Caco-2 (cell line): ENCODE measurements around the gene DCTN2. TPM values are rescaled to one million over a fixed set of nuclear protein-coding genes. Genes with fewer than 3 reads are reported as not detected.

Experiments used
- BruUV-seq: library from RNA; stranded (reverse); fragments of 400-500 nt; replicated peaks from 2 replicates; lab custom pipeline; 2021; lab: Mats Ljungman, UMichigan
- CTCF ChIA-PET: fragments of 300-600 bp; sonication (Branson Sonifier 250); formaldehyde crosslinking; loops from one replicate; lab custom pipeline; 2022; ENCODE audit warnings: antibody characterized with exemption; lab: Charles Lee
- POLR2A ChIA-PET: fragments of 300-600 bp; sonication (Branson Sonifier 250); formaldehyde crosslinking; loops from one replicate; lab custom pipeline; 2022; ENCODE audit warnings: antibody characterized with exemption; lab: Charles Lee
- DNase-seq, 2 experiments: peaks; one replicate each; pipeline versions ENCODE4 v3.0.0 to v3.0.0-alpha.2; 2020 to 2022
- H3K27me3 ChIP-seq: replicated peaks from 2 replicates; pipeline ENCODE4 v1.6.0; 2011; ENCODE audit warnings: low read length; ENCODE audit not compliant: control insufficient read depth, insufficient read depth
- H3K36me3 ChIP-seq: 2 replicates; pipeline ENCODE4 v1.5.1; 2011; ENCODE audit warnings: low read length; ENCODE audit not compliant: control insufficient read depth, insufficient read depth
- H3K4me1 ChIP-seq: fragments of 250-450 bp; sonication (Bioruptor Pico); 2 replicates; pipeline ENCODE4 v1.5.1; 2020; ENCODE audit warnings: mild to moderate bottlenecking
- H3K4me3 ChIP-seq: 2 replicates; pipeline ENCODE4 v1.5.1; 2011; ENCODE audit warnings: low read depth, mild to moderate bottlenecking, control low read depth, low read length
- H3K9me3 ChIP-seq: fragments of 250-450 bp; sonication (Bioruptor Pico); 2 replicates; pipeline ENCODE4 v1.5.1; 2020; ENCODE audit warnings: mild to moderate bottlenecking, moderate library complexity
- H3K27ac Mint-ChIP-seq: one replicate; pipeline ENCODE4 v1.8.0; 2022; ENCODE audit warnings: mixed read lengths; ENCODE audit not compliant: unreplicated experiment
- H3K27me3 Mint-ChIP-seq: one replicate; pipeline ENCODE4 v1.8.0; 2022; ENCODE audit warnings: mixed read lengths; ENCODE audit not compliant: insufficient read depth, unreplicated experiment
- H3K36me3 Mint-ChIP-seq: one replicate; pipeline ENCODE4 v1.8.0; 2022; ENCODE audit warnings: mild to moderate bottlenecking, mixed read lengths; ENCODE audit not compliant: insufficient read depth, unreplicated experiment
- H3K4me1 Mint-ChIP-seq: one replicate; pipeline ENCODE4 v1.8.0; 2022; ENCODE audit warnings: low read depth, mixed read lengths; ENCODE audit not compliant: unreplicated experiment
- H3K4me3 Mint-ChIP-seq: one replicate; pipeline ENCODE4 v1.8.0; 2022; ENCODE audit warnings: mild to moderate bottlenecking, moderate library complexity, mixed read lengths; ENCODE audit not compliant: unreplicated experiment
- H3K9me3 Mint-ChIP-seq: one replicate; pipeline ENCODE4 v1.8.0; 2022; ENCODE audit warnings: mixed read lengths; ENCODE audit not compliant: unreplicated experiment
- intact Hi-C: fragments of 100-400 bp; cut with micrococcal nuclease; formaldehyde crosslinking; loops from one replicate; pipeline ENCODE4 v1.10.0; 2022; ENCODE audit not compliant: unreplicated experiment
- microRNA-seq: library from miRNA; unstranded; fragments of <30 nt; microRNA quantifications from one replicate; pipeline ENCODE4 v1.2.0, GENCODE V29; 2022
- total RNA-seq: library from RNA; stranded (reverse); gene quantifications from 2 replicates; pipeline ENCODE4 v1.2.3, GENCODE V29; 2022
- TF ChIP-seq, protein P1 (sequence below), 2 experiments: fragments of 200-600 bp in 1 of 2; IDR thresholded peaks; 1 replicate in 1 of 2; 2 replicates in 1 of 2; pipeline versions ENCODE4 v1.5.1 to v1.8.0; 2011 to 2022; ENCODE audit warnings: antibody characterized with exemption in 1 of 2, control low read depth in 1 of 2, inconsistent platforms in 1 of 2, low read depth in 1 of 2, low read length in 1 of 2, mild to moderate bottlenecking in 1 of 2, moderate library complexity in 1 of 2; ENCODE audit not compliant: insufficient read depth in 1 of 2, severe bottlenecking in 1 of 2, unreplicated experiment in 1 of 2

Gene DCTN2
- total RNA-seq, 1 experiment from 2014 or later, result 94.4 TPM

DNA sequence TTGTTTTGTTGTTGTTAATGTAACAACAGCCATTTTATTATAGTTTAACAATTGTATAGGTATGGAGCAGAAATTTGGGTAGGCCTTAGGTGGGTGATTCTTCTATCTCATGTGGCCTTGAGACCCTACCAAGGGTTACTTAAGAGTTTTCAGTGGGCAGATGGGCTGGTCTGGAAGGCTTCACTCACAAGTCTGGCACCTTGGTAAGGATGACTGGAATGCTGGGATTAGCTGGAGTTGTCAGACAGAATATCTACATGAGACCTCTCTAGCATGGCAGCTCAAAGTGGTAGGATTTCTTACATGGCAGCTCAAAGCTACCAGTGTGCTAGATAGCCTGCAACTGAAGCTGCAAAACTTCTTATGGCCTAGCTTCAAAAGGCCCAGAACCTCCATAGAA lies 61.3 kb downstream of the DCTN2 start:
- intact Hi-C loops, result no loop called here
- Mint-ChIP-seq H3K27me3 (peaks cover 9% of the 10 kb centered on the region), H3K27ac (no peak overlapping the region), H3K36me3 (peaks cover 27% of the 10 kb centered on the region), H3K4me1 (peaks cover 19% of the 10 kb centered on the region), H3K4me3 (no peak overlapping the region), H3K9me3 (no peaks in the 10 kb centered on the region)
- H3K27me3 ChIP-seq, result no peaks in the 10 kb centered on the region
- ChIA-PET POLR2A (no interaction called here), CTCF (interaction anchor here (0.6 kb wide), 1 partner anchor 392 kb away, joined by 4 read pairs; no protein-coding TSS in a partner anchor)
- H3K4me3 ChIP-seq, result no peak overlapping the region
- no peaks in the 10 kb centered on the region for H3K9me3 ChIP-seq
- H3K36me3 ChIP-seq, result peaks cover 6% of the 10 kb centered on the region
- no peak for DNase-seq
- no TSS peak for BruUV-seq
- TF ChIP-seq, protein P1, sequence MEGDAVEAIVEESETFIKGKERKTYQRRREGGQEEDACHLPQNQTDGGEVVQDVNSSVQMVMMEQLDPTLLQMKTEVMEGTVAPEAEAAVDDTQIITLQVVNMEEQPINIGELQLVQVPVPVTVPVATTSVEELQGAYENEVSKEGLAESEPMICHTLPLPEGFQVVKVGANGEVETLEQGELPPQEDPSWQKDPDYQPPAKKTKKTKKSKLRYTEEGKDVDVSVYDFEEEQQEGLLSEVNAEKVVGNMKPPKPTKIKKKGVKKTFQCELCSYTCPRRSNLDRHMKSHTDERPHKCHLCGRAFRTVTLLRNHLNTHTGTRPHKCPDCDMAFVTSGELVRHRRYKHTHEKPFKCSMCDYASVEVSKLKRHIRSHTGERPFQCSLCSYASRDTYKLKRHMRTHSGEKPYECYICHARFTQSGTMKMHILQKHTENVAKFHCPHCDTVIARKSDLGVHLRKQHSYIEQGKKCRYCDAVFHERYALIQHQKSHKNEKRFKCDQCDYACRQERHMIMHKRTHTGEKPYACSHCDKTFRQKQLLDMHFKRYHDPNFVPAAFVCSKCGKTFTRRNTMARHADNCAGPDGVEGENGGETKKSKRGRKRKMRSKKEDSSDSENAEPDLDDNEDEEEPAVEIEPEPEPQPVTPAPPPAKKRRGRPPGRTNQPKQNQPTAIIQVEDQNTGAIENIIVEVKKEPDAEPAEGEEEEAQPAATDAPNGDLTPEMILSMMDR (IDR thresholded peaks at IDR 0.05; ENCODE audit: insufficient read depth in 1 of 2, low read depth in 1 of 2, low read length in 1 of 2, severe bottlenecking in 1 of 2, unreplicated experiment in 1 of 2), result no peak
- 0 out of 2 replicates have a peak, but pooled peaks cover 7% of the 10 kb centered on the region for H3K4me1 ChIP-seq

DNA sequence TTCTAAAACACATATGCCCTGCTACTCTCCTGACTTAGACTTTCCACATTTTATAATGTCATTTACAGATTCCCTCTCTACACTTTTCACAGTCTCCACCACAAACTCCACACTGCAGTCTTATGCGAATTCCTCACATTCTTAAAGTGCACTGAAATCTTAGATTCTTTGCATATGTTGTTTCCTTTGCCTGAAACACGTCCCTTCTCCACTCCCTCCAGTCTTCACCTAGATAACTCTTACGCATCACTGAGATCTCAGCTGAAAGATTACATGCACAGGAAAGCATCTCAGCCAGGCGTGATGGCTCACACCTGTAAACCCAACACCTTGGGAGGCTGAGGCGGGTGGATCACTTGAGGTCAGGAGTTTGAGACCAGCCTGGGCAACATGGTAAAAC lies 63.5 kb downstream of the DCTN2 start:
- Histone ChIP-seq H3K36me3 (no peaks in the 10 kb centered on the region), H3K27me3 (no peaks in the 10 kb centered on the region), H3K4me1 (no peaks in the 10 kb centered on the region), H3K4me3 (no peak overlapping the region), H3K9me3 (no peaks in the 10 kb centered on the region)
- intact Hi-C loops, result no loop called here
- BruUV-seq, result no TSS peak
- Mint-ChIP-seq H3K4me3 (no peak overlapping the region), H3K27me3 (peaks cover 16% of the 10 kb centered on the region), H3K9me3 (no peaks in the 10 kb centered on the region), H3K4me1 (peaks cover 11% of the 10 kb centered on the region), H3K36me3 (peaks cover 8% of the 10 kb centered on the region), H3K27ac (peak overlapping the region; percentile 1)
- no peak for DNase-seq
- ChIA-PET CTCF (interaction anchor here (0.6 kb wide), 1 partner anchor 82 kb away, joined by 6 read pairs; no protein-coding TSS in a partner anchor), POLR2A (no interaction called here)
- TF ChIP-seq, protein P1 (IDR thresholded peaks at IDR 0.05; ENCODE audit: insufficient read depth in 1 of 2, low read depth in 1 of 2, low read length in 1 of 2, severe bottlenecking in 1 of 2, unreplicated experiment in 1 of 2), result no peak

DNA sequence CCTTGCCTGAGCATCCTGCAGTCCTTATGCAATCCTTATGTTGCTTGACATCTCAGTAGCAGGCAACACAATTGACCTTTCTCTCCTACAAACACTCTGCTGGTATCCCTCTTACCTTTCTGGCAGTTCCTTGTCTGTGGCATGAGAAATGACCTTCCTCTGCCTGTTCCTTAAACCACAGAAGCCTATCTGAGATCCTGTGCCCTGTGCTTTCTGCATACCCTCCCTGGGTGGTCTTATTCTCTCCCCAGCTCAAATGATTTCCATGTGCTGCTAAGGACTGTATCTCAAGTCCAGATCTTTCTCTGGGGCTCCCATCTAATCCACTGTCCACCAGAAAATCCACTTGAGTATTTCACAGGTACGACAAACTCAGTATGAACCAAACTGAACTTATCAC lies 65.3 kb downstream of the DCTN2 start:
- TF ChIP-seq, protein P1 (IDR thresholded peaks at IDR 0.05; ENCODE audit: insufficient read depth in 1 of 2, low read depth in 1 of 2, low read length in 1 of 2, severe bottlenecking in 1 of 2, unreplicated experiment in 1 of 2), result no peak
- Histone ChIP-seq H3K4me1 (no peaks in the 10 kb centered on the region), H3K36me3 (no peaks in the 10 kb centered on the region), H3K27me3 (no peaks in the 10 kb centered on the region), H3K4me3 (no peak overlapping the region), H3K9me3 (no peaks in the 10 kb centered on the region)
- DNase-seq, result no peak
- Mint-ChIP-seq H3K4me3 (no peak overlapping the region), H3K9me3 (no peaks in the 10 kb centered on the region), H3K4me1 (peaks cover 11% of the 10 kb centered on the region), H3K36me3 (no peaks in the 10 kb centered on the region), H3K27ac (no peak overlapping the region), H3K27me3 (peaks cover 16% of the 10 kb centered on the region)
- intact Hi-C loops, result no loop called here
- BruUV-seq, result no TSS peak
- CTCF ChIA-PET, result interaction anchor here (0.9 to 1.2 kb wide), 2 partner anchors 23 to 269 kb away, joined by 3 read pairs; no protein-coding TSS in a partner anchor
- POLR2A ChIA-PET, result no interaction called here

Small RNA genes within 50 kb of the gene (microRNA-seq; reads per million reads assigned to microRNA genes)
- gene MIR616 (1.3 reads per million), gene MIR6758 (0.56 reads per million)

Other genes starting within 250 kb of the DCTN2 start
- gene R3HDM2, start 116.1 kb downstream of the DCTN2 start, total RNA-seq, result 33.7 and 36.2 TPM in 2 replicates
- gene INHBC, start 112.4 kb downstream of the DCTN2 start, total RNA-seq, result not detected in 2 replicates
- 9.1 and 13.9 TPM in 2 replicates for gene INHBE, start 91.9 kb downstream of the DCTN2 start, total RNA-seq
- gene GLI1, start 87.4 kb downstream of the DCTN2 start, total RNA-seq, result 0.48 and 0.53 TPM in 2 replicates
- gene ARHGAP9, start 67.3 kb downstream of the DCTN2 start, total RNA-seq, result 0.75 and 1.8 TPM in 2 replicates
- 515 and 583 TPM in 2 replicates for gene MARS1, start 59.1 kb downstream of the DCTN2 start, total RNA-seq
- gene DDIT3, start 26.7 kb downstream of the DCTN2 start, total RNA-seq, result 62.7 and 79.2 TPM in 2 replicates
- 82.2 and 105 TPM in 2 replicates for gene MBD6, start 24.4 kb downstream of the DCTN2 start, total RNA-seq
- 0.05 TPM in 1 of 2 replicates, not detected in the other for gene KIF5A, start 2.9 kb upstream of the DCTN2 start, total RNA-seq
- 42.0 and 48.0 TPM in 2 replicates for gene PIP4K2C, start 44.0 kb upstream of the DCTN2 start, total RNA-seq
- 17.4 and 20.4 TPM in 2 replicates for gene DTX3, start 57.6 kb upstream of the DCTN2 start, total RNA-seq
- 5.2 and 5.5 TPM in 2 replicates for gene ARHGEF25, start 64.2 kb upstream of the DCTN2 start, total RNA-seq
- gene B4GALNT1, start 86.0 kb upstream of the DCTN2 start, total RNA-seq, result 4.2 and 5.7 TPM in 2 replicates
- 169 and 182 TPM in 2 replicates for gene OS9, start 146.9 kb upstream of the DCTN2 start, total RNA-seq
- 0.09 TPM in 1 of 2 replicates, not detected in the other for gene AGAP2, start 191.6 kb upstream of the DCTN2 start, total RNA-seq
- 20.6 and 23.3 TPM in 2 replicates for gene TSPAN31, start 197.8 kb upstream of the DCTN2 start, total RNA-seq
- 205 and 210 TPM in 2 replicates for gene CDK4, start 205.1 kb upstream of the DCTN2 start, total RNA-seq
- gene MARCHF9, start 207.9 kb upstream of the DCTN2 start, total RNA-seq, result 11.0 and 12.0 TPM in 2 replicates
- gene CYP27B1, start 219.9 kb upstream of the DCTN2 start, total RNA-seq, result 6.9 and 7.1 TPM in 2 replicates
- gene METTL1, start 224.9 kb upstream of the DCTN2 start, total RNA-seq, result 34.1 and 37.8 TPM in 2 replicates
- 5.0 and 6.7 TPM in 2 replicates for gene EEF1AKMT3, start 225.4 kb upstream of the DCTN2 start, total RNA-seq
- 48.0 and 57.5 TPM in 2 replicates for gene TSFM, start 235.6 kb upstream of the DCTN2 start, total RNA-seq